Neuronal stem cell (in vitro differentiated cells): ENCODE results near the gene PRRC2B.

Experiments used
- DNase-seq: peaks from one replicate; pipeline ENCODE4 v3.0.0-alpha.2; 2013; ENCODE audit warnings: low spot score
- H2AFZ ChIP-seq: one replicate; pipeline ENCODE4 v1.6.1; 2013; ENCODE audit warnings: mild to moderate bottlenecking, low read length, inconsistent platforms
- H2AK5ac ChIP-seq: 2 replicates; pipeline ENCODE4 v1.6.1; 2013; ENCODE audit warnings: low read depth, mild to moderate bottlenecking, inconsistent platforms, low read length, moderate library complexity, mixed read lengths
- H2BK120ac ChIP-seq: 2 replicates; pipeline ENCODE4 v1.6.1; 2013; ENCODE audit warnings: low read depth, mild to moderate bottlenecking, inconsistent platforms, low read length, moderate library complexity, mixed read lengths
- H2BK12ac ChIP-seq: one replicate; pipeline ENCODE4 v1.6.1; 2013; ENCODE audit warnings: low read length, inconsistent platforms
- H2BK15ac ChIP-seq: 2 replicates; pipeline ENCODE4 v1.6.1; 2013; ENCODE audit warnings: mild to moderate bottlenecking, low read length, inconsistent platforms, mixed read lengths
- H2BK5ac ChIP-seq: one replicate; pipeline ENCODE4 v1.6.1; 2013; ENCODE audit warnings: inconsistent platforms, mild to moderate bottlenecking, low read length, moderate library complexity
- H3K14ac ChIP-seq: one replicate; pipeline ENCODE4 v1.6.1; 2013; ENCODE audit warnings: low read length, inconsistent platforms
- H3K18ac ChIP-seq: 2 replicates; pipeline ENCODE4 v1.6.1; 2013; ENCODE audit warnings: low read length, inconsistent platforms
- H3K23ac ChIP-seq: 2 replicates; pipeline ENCODE4 v1.6.1; 2013; ENCODE audit warnings: low read depth, mild to moderate bottlenecking, mixed read lengths, low read length, inconsistent platforms; ENCODE audit not compliant: poor library complexity
- H3K27ac ChIP-seq: replicated peaks from 3 replicates; pipeline ENCODE4 v1.5.1; 2013; ENCODE audit warnings: low read length, inconsistent platforms
- H3K27me3 ChIP-seq, 3 experiments: 2 replicates each; pipeline ENCODE4 v1.6.1; 2013; ENCODE audit warnings: low read length in 3 of 3, mild to moderate bottlenecking in 2 of 3, inconsistent platforms in 1 of 3, low read depth in 1 of 3, mixed read lengths in 1 of 3, moderate library complexity in 1 of 3; ENCODE audit not compliant: control insufficient read depth in 3 of 3, insufficient read depth in 3 of 3
- H3K36me3 ChIP-seq, 2 donors: replicated peaks in 1 of 2; 2 replicates each; pipeline ENCODE4 v1.6.1; 2013; ENCODE audit warnings: low read length in 2 of 2; ENCODE audit not compliant: control insufficient read depth in 2 of 2, insufficient read depth in 2 of 2
- H3K4ac ChIP-seq: 2 replicates; pipeline ENCODE4 v1.6.1; 2013; ENCODE audit warnings: inconsistent platforms, mild to moderate bottlenecking, low read length, moderate library complexity
- H3K4me1 ChIP-seq, 2 donors: 1 replicate in 1 of 2; 2 replicates in 1 of 2; pipeline ENCODE4 v1.6.1; 2013; ENCODE audit warnings: low read length in 2 of 2, low read depth in 1 of 2; ENCODE audit not compliant: control insufficient read depth in 2 of 2, insufficient read depth in 1 of 2
- H3K4me2 ChIP-seq: one replicate; pipeline ENCODE4 v1.6.1; 2013; ENCODE audit warnings: mild to moderate bottlenecking, low read length, inconsistent platforms; ENCODE audit not compliant: insufficient read depth, poor library complexity, severe bottlenecking
- H3K4me3 ChIP-seq, 2 donors: 2 replicates each; pipeline ENCODE4 v1.5.1; 2013; ENCODE audit warnings: low read length in 2 of 2, mild to moderate bottlenecking in 2 of 2, inconsistent platforms in 1 of 2, moderate library complexity in 1 of 2
- H3K79me1 ChIP-seq: one replicate; pipeline ENCODE4 v1.6.1; 2013; ENCODE audit warnings: low read depth, mild to moderate bottlenecking, inconsistent platforms, low read length, moderate library complexity
- H3K9ac ChIP-seq: one replicate; pipeline ENCODE4 v1.6.1; 2013; ENCODE audit warnings: mild to moderate bottlenecking, low read depth, low read length, inconsistent platforms; ENCODE audit not compliant: poor library complexity
- H3K9me3 ChIP-seq, 2 donors: replicated peaks in 1 of 2; 2 replicates each; pipeline versions ENCODE3 to v1.6.1; 2013; ENCODE audit warnings: low read length in 2 of 2, mild to moderate bottlenecking in 2 of 2, inconsistent platforms in 1 of 2, low read depth in 1 of 2, mixed read lengths in 1 of 2, moderate library complexity in 1 of 2; ENCODE audit not compliant: control insufficient read depth in 2 of 2, insufficient read depth in 1 of 2
- H4K8ac ChIP-seq: one replicate; pipeline ENCODE4 v1.6.1; 2013; ENCODE audit warnings: low read depth, mild to moderate bottlenecking, inconsistent platforms, low read length, moderate library complexity
- H4K91ac ChIP-seq: one replicate; pipeline ENCODE4 v1.6.1; 2013; ENCODE audit warnings: low read length, low read depth, mild to moderate bottlenecking, inconsistent platforms; ENCODE audit not compliant: poor library complexity
- WGBS, 2 donors: extraction: QIAGEN DNeasy Blood & Tissue Kit; methylation state at CpG; one replicate each; pipeline ENCODE4 v1.1.7; 2013; ENCODE audit warnings: missing lambda C conversion rate in 2 of 2, mixed read lengths in 1 of 2; ENCODE audit not compliant: insufficient read length in 2 of 2, insufficient replicate concordance in 1 of 2; ENCODE audit errors: extremely low coverage in 2 of 2; 5-methylcytosine and 5-hydroxymethylcytosine counted together

PRRC2B gene

DNA sequence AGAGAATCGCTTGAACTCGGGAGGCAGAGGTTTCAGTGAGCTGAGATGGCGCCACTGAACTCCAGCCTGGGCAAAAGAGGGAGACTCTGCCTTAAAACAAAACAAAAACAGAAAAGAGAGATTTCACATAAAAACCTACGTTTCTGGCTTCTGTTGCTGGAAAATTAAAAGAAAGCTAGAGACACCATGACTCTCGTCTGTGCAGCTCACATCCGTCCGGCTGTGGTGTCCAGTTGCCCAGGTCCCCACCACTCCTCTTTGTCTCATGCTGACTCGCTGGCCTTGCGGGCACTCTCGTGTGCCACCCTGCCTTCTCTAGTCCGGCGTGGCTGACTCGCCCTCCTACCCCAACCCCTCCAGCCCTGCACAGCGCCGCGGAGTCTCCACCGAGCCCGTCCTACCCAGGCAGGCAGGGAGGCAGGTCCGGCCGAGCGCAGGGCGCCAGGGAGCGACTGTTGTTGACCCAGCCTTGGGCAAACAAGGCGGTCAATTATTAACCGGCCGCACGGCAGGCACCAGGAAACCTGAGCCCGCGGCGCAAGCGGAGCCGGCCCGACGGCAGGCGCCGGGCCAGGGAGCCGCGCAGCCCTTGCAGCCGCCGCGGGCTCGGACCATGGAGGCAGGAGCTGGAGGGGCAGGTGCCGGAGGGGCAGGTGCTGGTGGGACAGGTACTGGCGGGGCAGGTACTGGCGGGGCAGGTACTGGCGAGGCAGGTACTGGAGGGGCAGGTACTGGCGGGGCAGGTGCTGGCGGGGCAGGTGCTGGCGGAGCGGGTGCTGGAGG lies 151.3 kb downstream of the PRRC2B start, which contains the start of gene PRRT1B:
TSS of gene PRRT1B (plus strand) at position 521 of the 783 bp plus-strand sequence. CDS start at position 614, 93 bp downstream.
- Histone ChIP-seq H4K8ac (no peak within 1 kb of the TSS), H3K14ac (no peak within 1 kb of the TSS), H3K79me1 (peaks cover 1% of the 10 kb centered on the region), H4K91ac (no peak within 1 kb of the TSS), H2BK120ac (no peak within 1 kb of the TSS), H3K27me3 (peaks cover 0 to 20% (median 10%) of the 10 kb centered on the region in 3 experiments), H3K36me3 (no peaks in the 10 kb centered on the region), H2AK5ac (no peak within 1 kb of the TSS), H3K27ac (no peak within 1 kb of the TSS), H3K4ac (no peak within 1 kb of the TSS), H3K9ac (no peak within 1 kb of the TSS), H3K4me1 (no peaks in the 10 kb centered on the region), H2BK15ac (peak within 1 kb of the TSS; percentile 30), H3K18ac (peak within 1 kb of the TSS; percentile 35), H3K4me2 (peak within 1 kb of the TSS; percentile 33), H2BK5ac (no peak within 1 kb of the TSS), H3K9me3 (peaks cover 5 to 14% of the 10 kb centered on the region in 2 donors), H3K23ac (peak within 1 kb of the TSS; percentile 91), H2BK12ac (no peak within 1 kb of the TSS), H2AFZ (peak within 1 kb of the TSS; percentile 58), H3K4me3 (peak within 1 kb of the TSS in 1 of 2 donors; percentile 17)
- no CpG with 5 or more reads among the region's 50 CpGs for WGBS, 2 donors
- no peak for DNase-seq

DNA sequence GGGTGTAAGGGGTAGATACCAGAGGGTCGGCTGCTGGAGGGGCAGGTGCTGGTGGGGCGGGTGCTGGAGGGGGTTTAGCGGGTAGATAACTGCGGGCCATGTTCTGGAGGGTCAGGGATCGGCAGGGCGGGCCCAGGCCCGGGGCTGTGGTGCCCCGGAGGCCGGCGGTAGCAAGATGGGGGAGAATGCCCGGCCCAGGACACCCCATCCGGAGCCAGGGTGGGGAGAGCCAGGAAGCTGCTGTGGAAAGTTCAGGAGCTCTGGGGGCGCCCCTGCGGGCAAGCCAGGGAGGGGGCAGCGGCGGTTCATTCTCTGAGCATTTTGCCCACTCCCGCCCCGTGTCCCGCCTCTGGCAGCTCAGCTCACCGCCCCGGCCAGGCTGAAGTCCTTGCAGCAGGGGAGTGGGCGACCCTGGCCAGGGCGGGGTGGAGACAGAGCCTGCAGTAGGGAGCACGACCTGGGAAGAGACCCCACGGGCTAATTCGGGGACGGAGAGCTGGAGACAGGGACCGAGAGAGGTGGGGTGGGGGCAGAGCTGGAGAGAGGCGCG lies 152.0 kb downstream of the PRRC2B start:
- H3K18ac ChIP-seq, result peak overlapping the region; percentile 35
- peaks cover 0 to 20% (median 10%) of the 10 kb centered on the region in 3 experiments for H3K27me3 ChIP-seq
- H2BK15ac ChIP-seq, result peak overlapping the region; percentile 30
- no peak overlapping the region for H4K8ac ChIP-seq
- no CpG with 5 or more reads among the region's 30 CpGs for WGBS, 2 donors
- H2BK5ac ChIP-seq, result no peak overlapping the region
- no peak overlapping the region for H2BK12ac ChIP-seq
- no peaks in the 10 kb centered on the region for H3K36me3 ChIP-seq
- no peak overlapping the region for H2AK5ac ChIP-seq
- H4K91ac ChIP-seq, result no peak overlapping the region
- H3K9ac ChIP-seq, result no peak overlapping the region
- H3K23ac ChIP-seq, result peak overlapping the region; percentile 91
- H3K4me3 ChIP-seq, result peak overlapping the region in 1 of 2 donors; percentile 17
- H2BK120ac ChIP-seq, result no peak overlapping the region
- peaks cover 5 to 14% of the 10 kb centered on the region in 2 donors for H3K9me3 ChIP-seq
- H3K4me2 ChIP-seq, result peak overlapping the region; percentile 33
- H3K79me1 ChIP-seq, result peaks cover 1% of the 10 kb centered on the region
- no peak overlapping the region for H3K14ac ChIP-seq
- H3K4ac ChIP-seq, result no peak overlapping the region
- H3K4me1 ChIP-seq, result no peaks in the 10 kb centered on the region
- no peak overlapping the region for H3K27ac ChIP-seq
- DNase-seq, result no peak
- H2AFZ ChIP-seq, result peak overlapping the region; percentile 58

DNA sequence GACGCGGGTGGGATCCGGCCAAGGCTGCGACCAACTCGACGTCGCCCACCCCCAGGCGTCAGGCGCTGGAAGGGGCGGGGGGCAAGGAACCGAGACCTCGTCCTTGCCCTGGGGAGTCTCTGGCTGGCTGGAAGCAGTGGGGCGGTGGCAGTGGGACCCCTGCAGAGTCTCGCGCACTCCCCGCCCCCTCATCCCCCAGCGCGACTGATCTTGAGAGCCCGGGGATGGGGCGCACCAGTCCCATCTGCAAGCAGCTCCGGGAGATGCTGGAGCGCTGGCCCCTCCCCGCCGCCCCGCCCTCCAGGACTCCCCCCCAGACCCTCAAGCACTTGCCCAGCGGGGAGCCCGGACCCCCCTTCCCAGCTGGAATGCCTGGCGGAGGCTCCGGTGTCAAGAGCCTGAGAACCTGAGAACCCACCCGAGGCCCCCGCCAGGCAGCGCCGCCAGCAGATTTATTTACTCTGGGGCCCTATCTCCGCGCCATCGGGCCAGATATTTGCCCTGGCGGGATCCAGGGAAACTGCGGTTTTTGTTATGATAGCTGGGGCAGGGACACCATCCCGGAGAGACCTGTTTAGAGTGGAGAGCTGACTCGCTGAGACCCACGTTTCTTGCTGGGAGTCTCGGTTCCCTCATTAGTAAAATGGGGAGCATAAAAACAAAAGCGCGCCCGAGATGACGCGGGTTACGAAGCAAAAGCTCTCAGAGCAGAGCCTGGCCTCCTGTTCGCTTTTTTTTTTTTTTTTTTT lies 152.6 kb downstream of the PRRC2B start:
- no CpG with 5 or more reads among the region's 49 CpGs for WGBS, 2 donors
- H3K4me2 ChIP-seq, result peak overlapping the region; percentile 33

More for the DNA sequence above, 152.6 kb downstream of the PRRC2B start:
- H2AK5ac ChIP-seq, result no peak overlapping the region
- peak overlapping the region in 1 of 2 donors; percentile 17 for H3K4me3 ChIP-seq
- no peak overlapping the region for H2BK12ac ChIP-seq
- H3K9me3 ChIP-seq, result peaks cover 5 to 14% of the 10 kb centered on the region in 2 donors
- no peaks in the 10 kb centered on the region for H3K4me1 ChIP-seq
- H2BK120ac ChIP-seq, result no peak overlapping the region
- no peak overlapping the region for H3K4ac ChIP-seq
- H3K27ac ChIP-seq, result no peak overlapping the region
- peak overlapping the region; percentile 30 for H2BK15ac ChIP-seq
- no peak overlapping the region for H2BK5ac ChIP-seq
- no peaks in the 10 kb centered on the region for H3K36me3 ChIP-seq
- H4K91ac ChIP-seq, result no peak overlapping the region
- no peak overlapping the region for H3K9ac ChIP-seq
- H2AFZ ChIP-seq, result peak overlapping the region; percentile 58
- peak; percentile 18 for DNase-seq
- peaks cover 1% of the 10 kb centered on the region for H3K79me1 ChIP-seq
- no peak overlapping the region for H3K14ac ChIP-seq
- peak overlapping the region; percentile 35 for H3K18ac ChIP-seq
- peaks cover 0 to 20% (median 10%) of the 10 kb centered on the region in 3 experiments for H3K27me3 ChIP-seq
- H4K8ac ChIP-seq, result no peak overlapping the region
- peak overlapping the region; percentile 22 for H3K23ac ChIP-seq
